ENCODE data around the gene COX7B. TPM values are rescaled to one million over a fixed set of nuclear protein-coding genes. Genes with fewer than 3 reads are reported as not detected.
A peak's percentile ranks its signal among the peaks of the same experiment; 100 is the strongest.

The COX7B gene
- polyA plus RNA-seq, 1 experiment, result 835 TPM

DNA sequence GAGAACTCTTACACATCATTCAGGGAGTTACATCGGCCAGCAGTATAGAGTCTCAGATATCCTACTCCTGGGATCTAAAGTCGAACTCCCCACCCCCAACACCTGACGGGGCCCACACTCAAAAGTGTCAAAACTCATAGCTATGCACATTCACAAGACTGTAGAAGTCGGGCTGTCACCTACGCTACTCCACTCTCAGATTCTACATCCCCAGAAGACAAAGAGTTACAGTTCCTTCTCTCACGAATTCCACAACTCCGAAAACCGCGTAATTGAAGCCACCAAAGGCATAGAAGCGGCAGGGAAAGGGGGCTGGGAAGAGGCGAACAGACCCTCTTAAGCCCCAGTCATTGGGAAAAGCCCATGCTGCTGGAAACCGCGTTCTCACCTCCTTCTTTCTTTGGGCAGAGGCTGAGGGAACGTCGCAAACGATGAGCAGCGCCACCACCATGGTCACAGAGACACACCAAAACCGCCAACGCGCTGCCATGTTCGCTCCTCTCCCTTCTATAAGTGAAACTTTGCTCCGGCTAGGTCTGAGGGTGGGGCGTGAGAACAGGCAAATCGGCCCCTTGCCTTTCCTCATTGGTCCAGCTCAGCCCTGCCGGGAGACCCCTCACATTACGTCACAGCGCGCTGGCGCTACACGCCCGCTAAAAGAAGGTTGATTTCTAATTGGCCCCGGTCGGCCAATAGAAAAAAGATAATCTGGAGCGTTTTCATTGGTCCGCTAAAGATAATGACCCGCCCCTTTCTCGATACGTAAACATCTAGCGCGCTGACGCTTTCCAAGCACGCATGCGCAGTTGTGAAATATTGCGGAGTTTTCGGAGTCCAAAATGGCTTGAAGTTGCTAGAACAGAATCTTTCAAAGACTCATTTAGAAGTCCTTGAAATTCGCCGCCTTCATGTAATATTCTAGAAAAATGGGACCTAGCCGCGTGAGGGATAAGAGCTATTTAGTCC lies 4.1 kb upstream of the COX7B start, which contains the start of gene MAGT1:
MAGT1 (minus strand) TSS at position 515 of the 966 bp plus-strand sequence; CDS start at position 490, 25 bp downstream.
- TF ChIP-seq CTCF (IDR thresholded peaks at IDR 0.05; ENCODE audit: low read depth, low read length), result no peak
- peak within 1 kb of the TSS; percentile 89 for H3K4me3 ChIP-seq (ENCODE audit: low read depth, low read length)
- no peaks in the 10 kb centered on the region for H3K9me3 ChIP-seq (ENCODE audit: control insufficient read depth, insufficient read depth, low read length)
- ChIA-PET CTCF (no interaction called here), POLR2A (interaction anchor here (0.6 kb wide), 1 partner anchor 123 kb away, joined by 4 read pairs; no protein-coding TSS in a partner anchor)
- H3K27ac ChIP-seq (ENCODE audit: low read depth, low read length), result peak within 1 kb of the TSS; percentile 90
- DNase-seq (ENCODE audit: low read depth, low spot score), result peak; percentile 89
- no peaks in the 10 kb centered on the region for H3K27me3 ChIP-seq (ENCODE audit: control insufficient read depth, insufficient read depth, low read length)

GRCh38 chrX:77900688-77901087 lies 1.4 kb downstream of the COX7B start:
- Histone ChIP-seq H3K27ac (ENCODE audit: low read depth, low read length) (no peak overlapping the region), H3K4me3 (ENCODE audit: low read depth, low read length) (peak overlapping the region; percentile 74), H3K9me3 (ENCODE audit: control insufficient read depth, insufficient read depth, low read length) (no peaks in the 10 kb centered on the region), H3K27me3 (ENCODE audit: control insufficient read depth, insufficient read depth, low read length) (no peaks in the 10 kb centered on the region)
- no peak for TF ChIP-seq CTCF (IDR thresholded peaks at IDR 0.05; ENCODE audit: low read depth, low read length)
- ChIA-PET POLR2A (interaction anchor here (1.8 kb wide), 1 partner anchor 10 kb away, joined by 13 read pairs; the partner anchor contains the start of gene ATP7A), CTCF (interaction anchor here (0.9 kb wide), 1 partner anchor 149 kb away, joined by 3 read pairs; no protein-coding TSS in a partner anchor)
- DNase-seq (ENCODE audit: low read depth, low spot score), result no peak

DNA sequence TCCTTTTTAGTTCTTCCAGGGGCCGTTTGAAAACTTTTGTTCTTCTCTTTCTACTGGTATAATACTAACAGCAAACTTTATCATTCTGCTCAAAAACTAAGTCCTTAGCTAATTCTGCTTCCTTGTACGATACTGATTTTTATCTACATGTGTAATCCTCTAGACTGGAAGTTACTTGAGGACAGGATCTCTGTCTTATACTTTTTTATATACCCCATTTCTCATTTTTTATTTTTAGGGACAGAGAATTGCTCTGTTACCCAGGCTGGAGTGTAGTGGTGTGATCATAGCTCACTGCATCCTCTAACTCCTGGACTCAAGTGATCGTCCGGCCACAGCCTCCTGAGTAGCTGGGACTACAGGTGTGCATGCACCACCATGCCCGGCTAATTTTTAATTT lies 2.2 kb downstream of the COX7B start:
- Histone ChIP-seq H3K9me3 (ENCODE audit: control insufficient read depth, insufficient read depth, low read length) (no peaks in the 10 kb centered on the region), H3K27ac (ENCODE audit: low read depth, low read length) (no peak overlapping the region), H3K4me3 (ENCODE audit: low read depth, low read length) (no peak overlapping the region), H3K27me3 (ENCODE audit: control insufficient read depth, insufficient read depth, low read length) (no peaks in the 10 kb centered on the region)
- POLR2A ChIA-PET, result no interaction called here
- TF ChIP-seq CTCF (IDR thresholded peaks at IDR 0.05; ENCODE audit: low read depth, low read length), result no peak
- DNase-seq (ENCODE audit: low read depth, low spot score), result no peak
- CTCF ChIA-PET, result interaction anchor here (0.9 kb wide), 1 partner anchor 148 kb away, joined by 3 read pairs; no protein-coding TSS in a partner anchor

DNA sequence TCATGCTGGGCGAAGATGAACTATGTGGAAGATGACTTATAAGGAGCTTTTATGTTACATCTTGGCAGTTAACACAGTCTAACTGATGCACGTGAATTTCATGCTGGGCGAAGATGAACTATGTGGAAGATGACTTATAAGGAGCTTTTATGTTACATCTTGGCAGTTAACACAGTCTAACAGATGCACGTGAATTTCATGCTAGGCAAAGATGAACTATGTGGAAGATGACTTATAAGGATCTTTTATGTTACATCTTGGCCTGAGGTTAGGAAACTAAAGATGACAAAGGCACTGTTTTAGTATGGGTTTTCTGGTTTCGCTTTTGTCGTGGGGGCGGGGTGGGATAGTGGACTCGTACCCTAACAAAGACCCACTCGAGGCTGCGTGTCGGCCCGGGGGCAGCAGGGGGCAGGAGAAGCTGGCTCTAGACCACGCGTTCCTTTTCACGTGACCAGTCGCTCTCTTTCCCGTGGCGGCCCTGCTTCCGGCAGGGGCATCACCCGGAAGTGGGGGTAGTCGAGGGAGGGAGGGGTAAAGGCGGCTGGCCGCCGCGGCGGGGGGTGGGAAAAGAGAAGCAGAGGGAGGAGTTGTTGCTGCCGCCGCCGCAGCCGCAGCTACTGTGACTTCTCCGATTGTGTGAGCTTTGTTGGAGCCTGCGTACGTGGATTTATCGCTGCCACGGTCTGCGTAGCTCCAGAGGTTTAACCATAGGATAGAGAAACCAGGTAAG lies 11.0 kb downstream of the COX7B start, which contains the start of gene ATP7A:
ATP7A (plus strand) TSS at position 586 of the 733 bp plus-strand sequence. CDS start 60,949 bp downstream, outside the sequence.
- Histone ChIP-seq H3K4me3 (ENCODE audit: low read depth, low read length) (peak within 1 kb of the TSS; percentile 75), H3K27ac (ENCODE audit: low read depth, low read length) (peak within 1 kb of the TSS; percentile 75), H3K27me3 (ENCODE audit: control insufficient read depth, insufficient read depth, low read length) (no peaks in the 10 kb centered on the region), H3K9me3 (ENCODE audit: control insufficient read depth, insufficient read depth, low read length) (no peaks in the 10 kb centered on the region)
- DNase-seq (ENCODE audit: low read depth, low spot score), result peak; percentile 85
- CTCF ChIA-PET, result interaction anchor here (0.8 to 3.3 kb wide), 4 partner anchors 11 to 119 kb away, joined by 3 to 20 read pairs (median 6); partner anchors contain the start of gene COX7B
- POLR2A ChIA-PET, result interaction anchor here (0.6 to 1.2 kb wide), 4 partner anchors 10 to 182 kb away, joined by 3 to 13 read pairs (median 4); partner anchors contain the start of gene COX7B
- peak; percentile 54 for TF ChIP-seq CTCF (IDR thresholded peaks at IDR 0.05; ENCODE audit: low read depth, low read length)

Measured in AG04450 (cell line).